Stimulated activated CD4-positive, alpha-beta T cell treated with anti-CD3 and anti-CD28 coated beads, Interleukin-12 subunit alpha, Interleukin-12 subunit beta, amount 100 ng/mL, for 24 hours (primary cell): Measurements from ENCODE around the gene ERICH3.
"Not testable (repeated sequence)": the region's sequence is repeated elsewhere in the genome, so short reads cannot be mapped to it uniquely, and the experiment has no call there.

ENCODE experiments used
- DNase-seq, 2 experiments: peaks; one replicate each; pipeline ENCODE4 v3.0.0-alpha.2; 2020; ENCODE audit warnings: low read depth in 2 of 2

ERICH3 gene

DNA sequence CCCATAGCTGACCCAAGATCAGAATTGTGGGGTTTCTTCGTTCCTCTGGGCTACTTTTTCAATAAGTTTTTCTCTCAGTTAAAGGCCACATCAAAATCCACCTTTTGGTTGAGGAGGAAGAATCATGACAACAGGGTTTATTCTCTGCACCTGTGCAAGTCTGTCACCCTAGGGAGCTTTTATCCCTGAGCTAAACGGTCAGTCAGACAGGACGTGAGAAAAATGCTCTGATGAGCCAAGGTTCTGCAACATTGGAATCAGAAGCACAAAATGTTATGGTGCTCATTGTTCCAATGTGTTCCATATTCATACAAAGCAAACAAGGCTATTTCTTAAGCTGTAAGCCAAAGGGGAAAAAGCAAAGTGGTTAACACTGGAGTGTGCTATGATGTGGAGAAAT is 7.4 kb upstream of the ERICH3 start:
- DNase-seq: no peak

DNA sequence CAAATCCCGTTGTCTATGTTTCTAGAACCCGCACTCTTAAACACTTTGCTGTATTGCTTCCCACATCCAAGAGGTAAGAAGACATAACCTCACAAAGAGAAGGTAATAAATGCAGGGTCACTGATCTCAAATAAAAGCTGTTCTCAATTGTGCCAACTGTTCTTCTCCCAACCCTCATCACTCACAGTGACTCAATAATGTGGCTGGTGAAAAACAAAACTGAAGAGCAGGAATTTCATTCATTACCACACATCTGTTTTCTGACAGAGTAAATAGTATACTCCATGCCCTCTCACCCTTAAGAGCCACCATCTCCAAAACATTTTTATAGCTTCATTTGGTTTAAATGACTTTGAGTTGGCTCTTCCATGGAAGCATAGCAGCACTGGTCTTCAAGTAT is 6.2 kb upstream of the ERICH3 start:
- no peak for DNase-seq

DNA sequence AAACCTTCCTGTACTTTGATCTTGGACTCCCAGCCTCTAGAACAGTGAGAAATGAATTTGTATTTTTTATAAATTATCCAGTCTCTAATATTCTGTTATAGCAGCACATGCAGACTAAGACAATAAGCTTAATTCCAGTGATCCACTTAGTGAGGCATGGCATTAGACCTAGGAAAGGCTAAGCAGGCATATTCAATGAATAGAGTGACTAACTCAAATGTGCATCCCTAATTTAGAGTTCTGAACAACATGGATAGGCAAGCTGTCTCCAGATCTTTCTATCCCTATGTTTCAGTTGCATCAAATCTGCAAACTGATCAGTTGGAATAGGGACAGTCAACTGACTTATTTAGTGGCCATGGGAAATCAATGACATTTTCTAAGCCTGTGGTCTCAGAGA is 4.3 kb upstream of the ERICH3 start:
- DNase-seq: no peak

DNA sequence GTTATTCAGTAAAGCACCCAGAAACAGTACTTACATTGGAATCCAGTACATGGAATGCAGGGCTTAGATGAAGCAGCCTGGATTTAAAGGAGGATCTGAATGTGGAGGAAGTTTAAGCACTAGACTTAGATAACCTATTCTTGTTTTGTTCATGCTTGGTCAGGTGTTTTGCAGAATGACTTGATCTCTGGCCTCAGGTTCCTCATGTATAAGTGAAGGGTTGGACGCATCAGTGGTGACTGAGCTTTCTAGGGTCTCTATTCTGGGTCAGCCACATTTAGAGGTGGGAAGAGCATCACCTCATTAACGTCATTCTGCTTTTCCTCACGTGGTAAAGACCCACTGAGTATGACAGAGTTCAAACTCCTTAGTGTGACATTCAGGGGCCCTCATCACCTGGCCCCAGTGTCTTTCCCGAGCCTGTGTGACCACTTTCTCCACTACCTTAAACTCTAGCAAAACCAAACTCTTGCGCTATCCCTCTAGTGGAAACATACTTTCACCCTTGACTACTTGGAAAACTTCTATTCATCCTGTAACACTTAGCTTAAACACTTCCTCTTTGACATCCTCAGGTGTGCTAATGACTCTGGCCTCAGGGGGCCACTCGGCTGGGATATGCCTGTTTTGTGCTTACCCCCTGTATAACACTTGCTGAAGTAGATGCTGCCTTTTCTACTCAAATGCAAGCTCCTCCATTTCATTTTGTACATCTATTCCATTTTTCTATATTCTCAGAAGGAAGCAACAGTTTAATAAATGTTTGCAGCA is 871 bp upstream of the ERICH3 start:
- DNase-seq: no peak

DNA sequence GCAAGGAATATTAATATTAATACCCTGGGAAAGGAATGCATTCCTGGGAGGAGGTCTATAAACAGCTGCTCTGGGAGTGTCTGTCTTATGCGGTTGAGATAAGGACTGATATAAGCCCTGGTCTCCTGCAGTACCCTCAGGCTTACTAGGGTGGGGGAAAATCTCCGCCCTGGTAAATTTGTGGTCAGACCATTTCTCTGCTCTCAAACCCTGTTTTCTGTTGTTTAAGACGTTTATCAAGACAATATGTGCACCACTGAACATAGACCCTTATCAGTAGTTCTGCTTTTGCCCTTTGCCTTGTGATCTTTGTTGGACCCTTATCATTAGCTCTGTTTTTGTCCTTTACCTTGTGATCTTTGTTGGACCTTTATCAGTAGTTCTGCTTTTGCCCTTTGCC is 2.7 kb downstream of the ERICH3 start:
- not testable (repeated sequence) for DNase-seq

DNA sequence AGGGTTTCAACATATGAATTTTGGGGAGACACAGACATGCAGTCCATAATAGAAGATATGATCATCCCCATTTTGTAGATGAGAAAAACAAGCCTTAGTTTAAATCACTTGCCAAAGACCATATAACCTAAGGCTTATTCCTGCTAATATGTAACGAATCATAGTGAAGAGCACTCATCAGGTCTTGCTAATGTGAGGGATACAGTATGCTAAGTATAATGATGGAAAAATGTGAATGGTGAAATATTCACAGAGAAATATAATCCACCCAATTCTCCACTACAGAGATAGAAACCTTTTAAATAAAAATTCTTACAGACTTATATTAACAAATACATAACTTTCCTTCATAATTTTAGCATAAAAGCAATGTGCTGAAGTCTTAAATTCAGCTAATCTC is 18.9 kb downstream of the ERICH3 start:
- DNase-seq: no peak

DNA sequence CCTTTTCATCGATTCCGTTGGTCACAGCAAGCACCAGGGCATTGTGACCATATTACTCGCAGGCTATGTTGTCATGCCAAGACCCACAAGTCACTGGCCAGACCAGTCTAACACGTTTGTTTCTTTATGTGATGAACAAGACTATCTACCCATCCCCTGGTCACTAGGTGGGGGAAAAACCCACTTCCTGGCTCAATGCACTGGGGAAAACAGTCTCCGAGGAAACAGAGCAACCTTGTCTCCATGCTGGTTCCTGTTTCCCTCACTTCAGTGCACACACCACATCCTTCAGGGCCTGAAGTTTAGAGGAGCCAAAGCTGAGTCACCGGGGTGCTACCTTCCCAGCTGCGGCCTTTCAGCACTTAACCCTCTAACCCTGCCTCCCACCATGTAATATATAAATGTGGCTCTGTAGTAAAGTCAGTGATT is 20.9 kb downstream of the ERICH3 start:
- no peak for DNase-seq

DNA sequence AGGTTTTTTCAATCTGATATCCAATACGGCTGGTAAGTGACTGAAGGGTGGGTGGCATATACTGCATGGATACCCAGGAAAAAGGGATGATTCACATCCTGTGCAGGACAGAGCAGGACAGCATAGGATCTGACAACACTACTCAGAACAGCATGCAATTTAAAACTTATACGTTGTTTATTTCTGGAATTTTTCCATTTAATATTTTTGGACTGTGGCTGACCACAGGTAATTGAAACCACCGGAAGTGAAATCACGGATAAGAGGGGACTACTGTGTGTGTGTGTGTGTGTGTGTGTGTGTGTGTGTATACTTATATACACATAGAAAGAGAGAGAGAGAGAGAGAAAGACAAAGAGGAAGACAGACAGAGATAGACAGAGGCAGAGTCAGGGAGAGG is 23.0 kb downstream of the ERICH3 start:
- no peak for DNase-seq

DNA sequence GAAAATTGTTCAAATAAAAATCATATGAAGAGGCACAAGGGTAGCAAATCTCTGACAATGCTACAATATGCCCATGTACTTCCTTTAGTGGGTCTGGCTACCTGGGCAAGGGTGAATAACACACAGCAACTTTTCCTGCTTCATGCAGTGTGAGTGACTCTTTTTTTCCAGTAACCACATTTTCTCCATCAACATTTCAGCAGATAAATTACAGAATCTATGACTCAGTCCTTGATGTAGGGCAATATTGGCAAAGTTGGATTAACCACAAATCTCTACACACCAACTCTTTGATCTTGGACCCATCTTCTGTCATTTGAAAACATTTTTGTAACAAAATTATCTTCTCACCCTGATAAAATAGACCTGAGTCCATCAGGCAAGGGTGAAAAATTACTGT is 31.7 kb downstream of the ERICH3 start:
- no peak for DNase-seq

DNA sequence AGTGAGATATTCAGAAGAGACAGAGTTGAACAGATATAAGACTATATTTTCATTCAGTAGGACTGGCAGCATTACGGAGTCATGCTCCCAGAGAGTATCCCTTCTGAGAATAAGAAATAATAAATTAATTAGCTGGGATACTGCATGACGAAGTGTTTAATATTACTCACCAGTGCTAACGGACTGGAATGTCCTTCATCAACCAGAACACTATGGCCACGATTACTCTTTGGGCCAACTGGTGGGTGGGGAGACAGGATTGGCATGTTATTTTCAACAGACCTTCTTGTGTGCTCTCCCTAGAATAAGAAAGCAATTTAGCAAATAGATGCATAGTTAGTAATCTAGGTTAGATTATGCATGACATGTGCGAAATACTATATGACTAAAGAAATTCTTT is 32.4 kb downstream of the ERICH3 start:
- no peak for DNase-seq

DNA sequence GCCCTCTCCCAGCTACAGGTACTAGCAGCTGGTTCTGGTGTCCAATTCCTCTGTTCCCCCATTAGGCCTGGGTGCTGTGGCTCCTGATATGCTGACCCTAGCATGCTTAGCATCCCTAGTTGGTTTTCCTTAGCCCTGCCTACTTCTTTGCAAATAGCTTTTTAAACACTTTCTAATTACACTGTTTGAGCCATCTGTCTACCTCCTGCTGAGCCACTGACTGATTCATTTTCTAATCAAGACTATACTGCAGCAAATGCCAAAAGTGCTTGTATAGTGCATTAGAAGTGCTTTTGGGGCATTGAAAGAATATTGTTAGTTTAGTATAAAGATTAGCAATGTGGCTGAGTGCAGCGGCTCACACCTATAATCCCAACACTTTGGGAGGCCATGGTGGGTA is 36.3 kb downstream of the ERICH3 start:
- no peak for DNase-seq

DNA sequence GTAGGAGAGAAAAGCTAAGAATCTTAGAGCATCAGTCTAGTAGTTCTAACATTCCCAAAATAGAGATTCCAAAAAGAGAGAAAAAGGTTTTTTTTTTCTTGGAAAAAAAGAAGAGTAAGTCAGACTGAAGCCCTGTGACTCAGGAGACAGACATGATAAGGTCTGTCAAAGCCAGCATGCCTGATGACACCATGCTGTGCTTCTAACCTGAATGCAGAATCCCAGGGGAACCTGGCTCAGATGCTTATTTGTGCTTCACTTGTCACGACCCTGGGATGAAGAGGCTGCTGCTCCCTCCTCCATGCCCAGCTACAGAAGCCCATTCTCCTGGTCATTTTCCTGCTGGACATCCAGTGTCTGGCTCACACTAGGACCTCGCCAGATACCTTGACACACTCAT is 44.3 kb downstream of the ERICH3 start:
- no peak for DNase-seq

DNA sequence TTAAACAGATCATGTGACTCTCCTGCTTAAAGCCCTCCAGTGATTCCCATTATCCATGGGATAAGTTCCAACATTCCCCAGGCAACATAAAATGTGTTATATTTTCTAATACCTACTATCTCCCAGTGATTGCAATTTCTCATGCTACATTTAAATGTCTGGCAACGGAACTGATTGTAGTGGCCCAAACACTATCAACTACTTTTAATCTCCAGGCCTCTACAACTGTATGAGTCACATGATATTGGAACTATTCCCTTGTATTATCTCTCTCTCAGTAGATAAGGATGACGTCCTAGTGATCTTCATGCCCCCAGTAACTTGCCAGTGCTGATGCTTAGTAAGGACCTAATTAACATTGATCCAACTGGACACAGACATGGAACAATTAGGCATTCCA is 49.9 kb downstream of the ERICH3 start:
- DNase-seq: no peak

DNA sequence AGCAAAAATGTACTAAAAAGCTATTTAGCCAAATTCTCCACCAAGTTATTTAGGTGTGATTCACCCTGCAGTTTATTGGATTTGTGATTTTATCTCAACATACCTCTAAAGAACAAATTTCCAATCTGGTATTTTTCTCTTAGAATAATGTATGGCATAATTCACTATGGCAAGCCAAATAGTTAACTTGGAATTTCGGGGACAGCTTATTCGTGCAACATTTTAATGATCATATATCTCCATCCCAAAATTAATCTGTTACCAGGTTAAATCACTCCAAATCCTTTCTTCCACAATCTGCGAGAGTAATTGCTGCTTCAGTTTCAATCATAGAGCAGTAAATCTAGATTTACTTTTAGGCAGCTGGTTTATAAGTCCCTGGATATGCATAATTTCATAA is 53.4 kb downstream of the ERICH3 start:
- DNase-seq: no peak

DNA sequence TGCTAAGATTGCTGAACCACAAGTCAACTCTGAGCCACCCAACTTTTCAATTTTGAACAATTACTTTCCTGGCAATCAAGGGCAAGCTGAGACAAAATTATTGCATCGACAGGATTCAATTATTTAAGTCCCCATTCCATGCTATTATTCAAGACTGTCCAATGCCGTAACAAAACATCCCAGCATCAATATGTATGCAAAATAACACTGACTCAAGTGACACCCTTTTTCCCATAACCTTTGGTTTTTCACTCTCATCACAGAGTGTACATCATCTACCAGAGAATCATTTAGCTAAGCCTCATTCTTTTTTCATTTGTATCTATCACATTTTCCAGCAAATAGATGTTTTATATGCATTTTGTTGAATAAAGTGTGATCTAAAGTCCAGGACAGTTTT is 54.6 kb downstream of the ERICH3 start:
- no peak for DNase-seq

DNA sequence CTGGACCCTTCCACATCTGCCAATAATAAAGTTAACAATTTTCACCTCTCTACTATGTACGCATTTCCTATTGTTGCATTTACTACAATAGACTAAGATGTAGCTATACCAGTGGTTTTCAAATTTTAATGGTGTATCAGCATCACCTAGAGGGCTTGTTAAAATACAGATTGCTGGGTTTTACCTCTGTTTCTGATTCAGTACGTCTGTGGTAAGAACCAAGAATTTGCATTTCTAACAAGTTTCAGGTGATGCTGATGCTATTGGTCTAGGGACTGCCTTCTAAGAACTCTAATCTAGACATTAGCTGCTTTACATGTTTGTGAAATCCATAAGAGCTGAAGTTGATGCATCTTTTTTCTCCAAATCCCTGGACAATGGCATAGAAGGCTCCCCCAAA is 59.7 kb downstream of the ERICH3 start:
- DNase-seq: no peak

DNA sequence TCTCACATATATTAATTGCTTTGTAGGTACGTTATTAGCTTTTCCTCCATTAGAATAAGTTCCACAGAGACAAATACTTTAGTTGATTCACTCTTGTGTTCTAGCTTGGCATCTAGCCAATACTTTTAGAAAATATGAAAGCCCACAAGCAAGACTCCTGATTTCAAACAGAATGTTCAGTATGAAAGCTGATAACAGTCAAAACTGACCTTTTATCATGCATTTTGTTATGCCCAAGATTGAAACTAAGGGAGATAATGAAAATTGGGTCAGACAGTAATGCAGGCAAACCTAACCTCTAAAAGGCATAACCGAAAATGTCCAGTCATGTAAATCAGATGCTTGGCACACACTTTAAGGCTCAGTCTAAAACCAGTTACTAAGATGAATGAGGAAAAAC is 61.7 kb downstream of the ERICH3 start:
- DNase-seq: no peak

DNA sequence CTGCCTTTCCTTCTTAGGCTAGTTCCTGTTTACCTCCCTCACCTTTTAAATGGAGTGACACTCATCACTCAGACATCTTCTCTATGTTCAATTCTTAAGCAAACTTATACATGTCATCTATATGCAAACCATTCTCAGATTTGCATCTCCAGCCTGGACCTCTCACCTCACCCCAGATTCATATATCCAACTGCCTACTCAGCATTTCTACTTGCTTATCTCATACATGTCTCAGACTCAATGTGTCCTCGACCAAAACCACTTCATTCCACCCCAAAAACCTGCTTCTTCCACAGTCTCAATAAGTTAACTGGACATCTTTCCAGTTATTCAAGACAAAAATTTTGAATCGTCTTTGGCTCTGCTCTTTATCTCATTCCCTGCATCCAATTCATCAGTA is 62.6 kb downstream of the ERICH3 start:
- DNase-seq: no peak

DNA sequence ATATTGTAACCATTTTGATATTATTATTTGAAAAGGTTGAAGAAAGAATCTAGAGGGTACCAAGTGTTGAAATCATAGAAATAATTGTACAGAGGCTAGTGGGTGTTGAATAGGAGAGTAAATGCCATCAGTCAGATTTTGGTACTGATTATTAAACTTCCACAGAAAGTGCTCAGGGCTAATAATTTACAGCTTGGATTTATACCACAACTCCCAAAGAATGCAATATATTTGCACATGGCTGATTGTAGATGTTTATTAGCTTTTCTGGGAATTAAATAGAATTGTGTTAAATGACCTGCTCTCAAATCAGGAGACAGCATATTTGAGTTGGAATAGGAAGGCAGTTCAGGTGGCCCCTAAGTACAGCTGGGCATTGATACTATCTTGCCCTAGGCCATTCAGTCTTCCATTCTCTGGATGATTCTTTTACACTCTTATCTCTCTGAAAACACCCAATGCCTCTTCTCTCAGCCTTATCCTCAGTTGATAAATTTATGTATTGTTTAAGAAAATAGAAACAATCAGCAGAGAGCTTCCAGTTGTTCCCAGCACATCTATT is 63.7 kb downstream of the ERICH3 start:
- DNase-seq: no peak

DNA sequence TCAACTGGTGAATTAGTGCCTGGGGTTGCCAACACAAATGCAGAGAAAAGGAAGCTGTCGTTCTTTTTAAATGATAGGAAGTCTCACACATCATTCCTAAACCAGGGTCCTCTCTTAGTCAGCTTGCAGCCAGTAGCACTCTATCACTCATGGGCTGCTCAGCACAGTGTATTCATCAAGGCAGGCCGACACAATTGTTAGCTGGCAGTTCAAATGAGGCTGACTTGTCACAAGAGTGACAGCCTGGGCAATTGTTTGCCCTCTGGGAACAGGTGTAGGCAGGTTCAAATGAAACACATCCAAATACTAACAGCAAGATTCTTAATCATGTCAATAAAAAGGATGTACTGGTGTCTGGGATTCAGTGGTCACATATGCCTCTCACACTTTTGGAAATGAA is 76.9 kb downstream of the ERICH3 start:
- DNase-seq: no peak

DNA sequence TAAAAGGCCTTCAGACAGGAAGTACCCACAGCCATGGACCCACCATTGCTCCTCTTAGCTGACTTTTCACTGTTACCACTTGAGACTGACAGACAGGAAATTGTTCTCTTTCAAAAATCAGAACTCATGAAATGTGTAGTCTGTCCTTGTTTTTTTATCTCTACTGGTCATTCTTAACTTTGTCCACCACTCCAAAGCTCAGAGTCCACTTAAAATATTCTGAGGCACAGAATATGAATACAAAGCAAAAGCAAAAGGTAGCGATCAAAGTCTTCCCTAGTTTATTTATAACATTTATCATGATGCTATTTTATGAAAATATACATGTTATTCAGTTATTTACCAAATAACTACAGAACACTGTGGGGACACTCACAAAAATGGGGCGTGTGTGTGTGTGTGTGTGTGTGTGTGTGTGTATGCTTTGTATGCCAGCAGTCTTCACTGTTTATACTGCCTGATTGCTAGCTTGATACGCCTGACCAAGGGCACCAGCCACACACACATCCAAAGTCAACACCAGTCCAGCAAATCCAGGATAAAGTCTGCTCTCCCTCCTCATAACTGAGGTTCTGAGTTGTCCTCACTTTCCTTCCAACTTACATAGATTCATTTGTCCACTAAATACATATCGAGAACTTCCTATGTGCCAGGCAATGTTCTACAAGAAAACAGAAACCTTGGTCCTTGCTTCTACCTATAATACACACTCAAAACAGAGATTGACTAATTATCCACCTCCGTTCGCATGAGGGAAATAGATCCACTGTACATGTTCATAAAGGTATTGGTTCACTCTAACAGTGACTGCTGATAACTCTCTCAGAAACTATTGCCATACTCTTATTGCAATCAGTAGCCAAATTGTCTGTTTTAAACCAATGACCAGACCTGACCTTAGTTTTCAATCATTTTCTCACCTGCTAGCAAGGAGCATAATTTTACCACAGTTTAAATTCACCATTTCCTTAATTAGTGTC is 79.4 kb downstream of the ERICH3 start:
- DNase-seq: no peak

DNA sequence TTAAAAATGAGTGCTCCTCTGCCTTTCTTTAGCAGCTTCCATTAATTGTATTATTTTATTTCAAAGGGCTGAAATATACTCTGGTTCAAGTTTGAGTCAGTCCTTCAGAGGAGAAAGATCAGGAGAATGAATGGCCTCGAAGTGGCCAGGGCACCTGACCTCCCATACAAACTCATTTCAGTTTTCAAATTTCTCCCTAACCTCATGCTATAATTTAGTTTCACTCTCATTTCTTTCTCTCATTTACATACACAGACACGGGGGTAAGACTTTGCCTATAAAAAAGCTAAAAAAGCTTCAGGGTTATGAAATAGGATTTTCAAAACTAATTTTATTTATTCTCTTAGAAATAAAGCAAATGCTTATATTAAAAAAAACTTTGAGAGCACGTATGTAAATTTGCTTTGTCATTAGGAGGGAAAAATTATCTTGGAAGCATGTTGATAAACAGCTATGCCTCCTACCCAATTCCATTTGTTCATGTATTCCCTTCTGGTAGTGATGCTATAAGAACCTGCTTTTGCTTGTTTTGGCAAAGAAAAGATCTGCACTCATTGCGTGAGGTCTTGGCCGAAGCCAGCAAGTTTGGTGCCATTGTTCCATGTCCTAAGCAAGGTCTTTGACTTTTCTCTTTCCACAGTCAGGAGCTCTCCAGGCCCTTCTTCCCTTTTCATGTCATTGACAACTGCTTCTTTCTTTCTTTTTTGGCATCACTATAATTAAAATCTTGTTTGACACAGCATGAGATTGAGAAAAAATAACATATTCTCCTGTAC is 80.8 kb downstream of the ERICH3 start:
- no peak for DNase-seq
